GM12865 (cell line): Measurements from ENCODE around the gene RAPGEF3.
A peak's percentile ranks its signal among the peaks of the same experiment; 100 is the strongest.

Experiments used
- DNase-seq: peaks from one replicate; pipeline ENCODE4 v3.0.0; 2010; ENCODE audit warnings: low read depth
- H3K4me3 ChIP-seq: 2 replicates; pipeline ENCODE4 v1.5.1; 2011; ENCODE audit warnings: mild to moderate bottlenecking, low read depth, low read length, control low read depth
- CTCF ChIP-seq: IDR thresholded peaks from 2 replicates; pipeline ENCODE4 v1.5.1; 2011; ENCODE audit warnings: low read length, control low read depth, low read depth, inconsistent platforms; ENCODE audit not compliant: insufficient read depth; ENCODE audit errors: missing control alignments

The RAPGEF3 gene

GRCh38 chr12:47755655-47756562 is 2.8 kb downstream of the RAPGEF3 start:
- peak overlapping the region; percentile 58 for H3K4me3 ChIP-seq
- TF ChIP-seq CTCF = no peak
- peak; percentile 86 for DNase-seq

GRCh38 chr12:47754881-47755280 is 3.8 kb downstream of the RAPGEF3 start:
- peak overlapping the region; percentile 58 for H3K4me3 ChIP-seq
- DNase-seq = peak; percentile 66

GRCh38 chr12:47754126-47754525 is 4.6 kb downstream of the RAPGEF3 start:
- H3K4me3 ChIP-seq = no peak overlapping the region
- no peak for TF ChIP-seq CTCF
- no peak for DNase-seq

More at GRCh38 chr12:47754881-47755280, 3.8 kb downstream of the RAPGEF3 start:
- no peak for TF ChIP-seq CTCF

- H3K4me3 ChIP-seq = no peak overlapping the region
- peak; percentile 37 for DNase-seq
- TF ChIP-seq CTCF = no peak
Measured at GRCh38 chr12:47753021-47754001, 5.4 kb downstream of the RAPGEF3 start.

GRCh38 chr12:47752552-47752951 is 6.1 kb downstream of the RAPGEF3 start:
- H3K4me3 ChIP-seq = no peak overlapping the region
- TF ChIP-seq CTCF = no peak
- no peak for DNase-seq

- no peak for DNase-seq
- H3K4me3 ChIP-seq = no peak overlapping the region
- TF ChIP-seq CTCF = no peak
Measured at GRCh38 chr12:47752121-47752520, 6.6 kb downstream of the RAPGEF3 start.
